ENCODE measurements around the gene HRH4. TPM values are rescaled to one million over a fixed set of nuclear protein-coding genes. Genes with fewer than 3 reads are reported as not detected.
A peak's percentile ranks its signal among the peaks of the same experiment; 100 is the strongest.

HRH4 gene
- total RNA-seq, 6 donors from 2014 or later, result 0.10 to 1.1 (median 0.45) TPM; not detected in 2

GRCh38 chr18:24491927-24492834 lies 31.7 kb downstream of the HRH4 start:
- H3K9me3 ChIP-seq, result no peaks in the 10 kb centered on the region
- TF ChIP-seq EP300 (IDR thresholded peaks at IDR 0.05), result no peak
- no peak for TF ChIP-seq CTCF (IDR thresholded peaks at IDR 0.05)
- no peak for TF ChIP-seq POLR2A (IDR thresholded peaks at IDR 0.05)
- no peak for TF ChIP-seq POLR2AphosphoS5 (IDR thresholded peaks at IDR 0.05)
- ATAC-seq (ENCODE audit: low FRiP score in 2 of 2), result no peak
- no peaks in the 10 kb centered on the region for H3K36me3 ChIP-seq
- no peak overlapping the region for H3K4me3 ChIP-seq
- H3K27me3 ChIP-seq, result no peaks in the 10 kb centered on the region
- no peaks in the 10 kb centered on the region for H3K4me1 ChIP-seq
- 74 to 80% methylated on average over 21 of the region's 21 CpGs for WGBS, 2 donors
- peak in 1 of 2 donors; percentile 49 for DNase-seq
- H3K27ac ChIP-seq, result no peak overlapping the region

- 68 to 86% methylated on average over 2 of the region's 2 CpGs for WGBS, 2 donors
- DNase-seq, result no peak
- H3K36me3 ChIP-seq, result no peaks in the 10 kb centered on the region
- H3K27ac ChIP-seq, result no peak overlapping the region
- no peak for TF ChIP-seq EP300 (IDR thresholded peaks at IDR 0.05)
- TF ChIP-seq CTCF (IDR thresholded peaks at IDR 0.05), result no peak
- TF ChIP-seq POLR2AphosphoS5 (IDR thresholded peaks at IDR 0.05), result no peak
- no peak for TF ChIP-seq POLR2A (IDR thresholded peaks at IDR 0.05)
- H3K27me3 ChIP-seq, result no peaks in the 10 kb centered on the region
- H3K4me3 ChIP-seq, result no peak overlapping the region
- H3K4me1 ChIP-seq, result no peaks in the 10 kb centered on the region
- no peaks in the 10 kb centered on the region for H3K9me3 ChIP-seq
- no peak for ATAC-seq (ENCODE audit: low FRiP score in 2 of 2)
These were observed 34.1 kb downstream of the HRH4 start for GRCh38 chr18:24494586-24494985.

GRCh38 chr18:24497031-24497754 lies 36.8 kb downstream of the HRH4 start:
- no peak overlapping the region for H3K27ac ChIP-seq
- H3K36me3 ChIP-seq, result no peaks in the 10 kb centered on the region
- H3K27me3 ChIP-seq, result no peaks in the 10 kb centered on the region
- no peak for DNase-seq
- peak in 1 of 2 donors; percentile 76 for ATAC-seq (ENCODE audit: low FRiP score in 2 of 2)
- no peak overlapping the region for H3K4me3 ChIP-seq
- no peaks in the 10 kb centered on the region for H3K9me3 ChIP-seq
- TF ChIP-seq POLR2A (IDR thresholded peaks at IDR 0.05), result no peak
- no peak for TF ChIP-seq POLR2AphosphoS5 (IDR thresholded peaks at IDR 0.05)
- no peak for TF ChIP-seq EP300 (IDR thresholded peaks at IDR 0.05)
- no peak for TF ChIP-seq CTCF (IDR thresholded peaks at IDR 0.05)
- 85 to 100% methylated on average over 1 of the region's 1 CpG for WGBS, 2 donors
- H3K4me1 ChIP-seq, result no peaks in the 10 kb centered on the region

- ATAC-seq (ENCODE audit: low FRiP score in 2 of 2), result peak in 1 of 2 donors; percentile 66
- 65 to 81% methylated on average over 5 of the region's 5 CpGs for WGBS, 2 donors
- H3K27ac ChIP-seq, result no peak overlapping the region
- no peak overlapping the region for H3K4me3 ChIP-seq
- no peaks in the 10 kb centered on the region for H3K9me3 ChIP-seq
- H3K4me1 ChIP-seq, result no peaks in the 10 kb centered on the region
- no peak for TF ChIP-seq POLR2A (IDR thresholded peaks at IDR 0.05)
- no peak for TF ChIP-seq CTCF (IDR thresholded peaks at IDR 0.05)
- TF ChIP-seq EP300 (IDR thresholded peaks at IDR 0.05), result no peak
- no peak for TF ChIP-seq POLR2AphosphoS5 (IDR thresholded peaks at IDR 0.05)
- no peaks in the 10 kb centered on the region for H3K27me3 ChIP-seq
- no peaks in the 10 kb centered on the region for H3K36me3 ChIP-seq
- DNase-seq, result no peak
These were observed 39.4 kb downstream of the HRH4 start for GRCh38 chr18:24499814-24500213.
